HuH-7.5 (cell line): ENCODE results near the gene NUP214.
"Not testable (repeated sequence)": the region's sequence is repeated elsewhere in the genome, so short reads cannot be mapped to it uniquely, and the experiment has no call there.

Experiments
- DNase-seq: peaks from one replicate; pipeline ENCODE4 v3.0.0; 2011; ENCODE audit warnings: low spot score

NUP214 gene

GRCh38 chr9:131096269-131097125, 28.9 kb upstream of the NUP214 start, which contains the start of gene AIF1L:
AIF1L (plus strand) TSS chr9:131096531; CDS start chr9:131096630, 99 bp downstream.
- peak; percentile 89 for DNase-seq

- no peak for DNase-seq
Observed at GRCh38 chr9:131097126-131097947, 28.0 kb upstream of the NUP214 start.

GRCh38 chr9:131097948-131098278, 27.5 kb upstream of the NUP214 start:
- no peak for DNase-seq

DNA sequence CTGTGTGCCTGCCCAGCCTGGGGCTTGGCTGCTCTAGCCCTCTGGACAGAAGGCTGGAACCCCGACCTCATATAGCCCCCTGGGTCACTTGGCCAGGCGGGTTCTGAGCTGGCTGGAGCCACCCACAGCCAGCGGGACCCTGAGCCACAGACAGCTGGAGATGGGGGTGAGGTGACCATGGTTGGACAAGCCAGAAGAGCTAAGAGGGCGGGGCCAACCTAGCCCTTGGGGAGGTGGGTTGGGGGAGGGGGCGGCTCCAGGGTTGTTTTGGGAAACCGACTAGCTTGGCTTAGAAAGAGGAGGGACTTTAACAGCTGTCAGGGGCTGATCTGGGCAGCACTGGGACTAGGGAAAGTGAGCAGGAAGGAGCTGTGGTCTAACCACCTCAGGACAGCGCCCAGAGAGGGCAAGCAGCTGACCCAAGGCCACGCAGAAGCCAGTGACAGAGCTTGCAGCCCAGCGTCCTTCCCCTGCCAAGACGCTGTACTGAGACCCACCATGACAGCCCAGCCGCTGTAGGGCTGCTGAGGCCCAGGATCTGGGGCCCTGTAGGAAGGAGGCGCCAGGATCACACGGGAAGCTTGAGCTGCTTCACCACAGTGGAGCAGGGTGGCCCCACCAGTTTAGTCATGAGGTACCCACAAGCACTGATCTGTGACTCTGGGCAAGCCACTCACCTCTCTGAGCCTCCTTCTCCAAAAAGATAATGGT, 26.8 kb upstream of the NUP214 start:
- DNase-seq: no peak

- DNase-seq: no peak
Observed at GRCh38 chr9:131099102-131099606, 26.2 kb upstream of the NUP214 start.

DNA sequence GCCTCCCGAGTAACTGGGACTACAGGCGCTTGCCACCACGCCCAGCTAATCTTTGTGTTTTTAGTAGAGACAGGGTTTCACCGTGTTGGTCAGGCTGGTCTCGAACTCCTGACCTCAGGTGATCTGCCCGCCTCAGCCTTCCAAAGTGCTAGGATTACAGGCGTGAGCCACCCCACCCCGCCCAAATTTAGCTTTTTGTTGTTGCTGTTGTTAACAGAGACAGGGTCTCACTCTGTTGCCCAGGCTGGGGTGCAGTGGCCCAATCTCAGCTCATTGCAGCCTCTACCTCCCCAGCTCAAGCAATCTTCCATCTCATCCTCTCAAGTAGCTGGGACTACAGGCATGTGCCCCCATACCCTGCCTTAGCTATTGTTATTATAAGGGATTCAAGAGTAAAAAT, 25.5 kb upstream of the NUP214 start:
- DNase-seq: not testable (repeated sequence)

GRCh38 chr9:131100445-131100844, 24.9 kb upstream of the NUP214 start:
- no peak for DNase-seq

DNA sequence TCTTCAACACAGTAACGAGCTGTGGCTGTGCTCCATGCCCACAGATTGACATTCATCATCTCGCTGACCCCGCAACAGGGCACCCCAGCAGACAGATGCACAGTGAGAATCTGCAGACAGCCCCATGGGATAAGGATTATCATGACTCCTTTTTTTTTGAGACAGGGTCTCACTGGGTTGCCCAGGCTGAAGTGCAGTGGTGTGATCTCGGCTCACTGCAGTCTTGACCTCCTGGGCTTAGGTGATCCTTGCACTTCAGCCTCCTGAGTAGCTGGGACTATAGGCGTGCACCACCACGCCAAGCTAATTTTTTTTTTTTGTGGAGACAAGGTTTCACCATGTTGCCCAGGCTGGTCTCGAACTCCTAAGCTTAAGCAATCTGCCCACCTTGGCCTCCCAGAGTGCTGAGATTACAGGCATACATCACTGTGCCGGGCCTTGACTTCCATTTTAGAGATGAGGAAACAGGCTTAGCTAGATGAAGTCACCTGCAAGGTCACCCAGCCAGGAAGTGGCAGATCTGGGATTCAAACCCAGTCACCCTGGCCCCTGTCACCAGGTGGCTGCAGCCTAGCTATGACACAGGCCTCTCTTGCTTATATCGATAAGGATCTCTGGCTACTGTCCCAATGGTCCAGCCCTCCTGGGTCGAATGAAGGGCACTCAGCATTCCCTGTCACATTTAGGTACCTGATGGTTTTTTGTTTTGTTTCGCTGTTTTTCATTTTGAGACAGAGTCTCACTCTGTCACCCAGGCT, 24.0 kb upstream of the NUP214 start:
- DNase-seq: no peak

- no peak for DNase-seq
Observed at GRCh38 chr9:131103024-131103423, 22.4 kb upstream of the NUP214 start.

GRCh38 chr9:131103535-131103934, 21.9 kb upstream of the NUP214 start:
- no peak for DNase-seq

- no peak for DNase-seq
Observed at GRCh38 chr9:131104016-131104740, 21.2 kb upstream of the NUP214 start.

DNA sequence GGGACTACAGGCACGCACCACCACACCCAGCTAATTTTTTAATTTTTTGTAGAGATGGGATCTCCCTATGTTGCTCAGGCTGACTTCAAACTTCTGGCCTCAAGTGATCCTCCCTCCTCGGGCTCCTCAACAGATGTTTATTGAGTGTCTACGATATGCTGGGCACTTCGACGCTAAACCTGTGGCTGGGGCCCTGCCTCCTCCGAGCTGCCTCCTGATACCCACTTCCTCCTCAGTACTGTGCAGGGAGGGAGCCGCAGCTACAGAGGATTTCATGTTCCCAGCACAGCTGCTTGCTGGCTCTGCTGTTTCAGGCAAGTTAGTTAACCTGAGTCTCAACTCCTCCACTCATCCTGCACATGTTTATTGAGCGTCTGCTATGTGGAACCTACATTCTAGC, 19.4 kb upstream of the NUP214 start:
- DNase-seq: no peak

DNA sequence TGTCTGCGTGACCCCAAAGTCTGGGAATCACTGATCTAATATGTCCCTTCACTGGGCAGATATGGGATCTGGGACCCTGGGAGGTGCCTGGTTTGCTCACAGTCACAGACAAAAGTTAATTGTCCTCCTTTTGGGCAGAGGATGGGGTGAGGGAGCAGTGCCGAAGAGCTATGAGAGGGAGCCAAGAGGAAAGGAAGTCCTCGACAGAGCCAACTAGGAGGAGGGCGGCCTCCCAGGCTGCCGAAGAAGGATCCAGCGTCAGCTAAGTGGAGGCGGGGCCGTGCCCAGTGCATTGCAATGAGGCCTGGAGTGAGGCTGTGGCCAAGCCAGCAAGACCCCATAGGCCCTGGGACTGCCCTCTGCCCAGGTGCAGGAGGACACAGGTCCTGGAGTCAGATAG, 17.6 kb upstream of the NUP214 start:
- no peak for DNase-seq

DNA sequence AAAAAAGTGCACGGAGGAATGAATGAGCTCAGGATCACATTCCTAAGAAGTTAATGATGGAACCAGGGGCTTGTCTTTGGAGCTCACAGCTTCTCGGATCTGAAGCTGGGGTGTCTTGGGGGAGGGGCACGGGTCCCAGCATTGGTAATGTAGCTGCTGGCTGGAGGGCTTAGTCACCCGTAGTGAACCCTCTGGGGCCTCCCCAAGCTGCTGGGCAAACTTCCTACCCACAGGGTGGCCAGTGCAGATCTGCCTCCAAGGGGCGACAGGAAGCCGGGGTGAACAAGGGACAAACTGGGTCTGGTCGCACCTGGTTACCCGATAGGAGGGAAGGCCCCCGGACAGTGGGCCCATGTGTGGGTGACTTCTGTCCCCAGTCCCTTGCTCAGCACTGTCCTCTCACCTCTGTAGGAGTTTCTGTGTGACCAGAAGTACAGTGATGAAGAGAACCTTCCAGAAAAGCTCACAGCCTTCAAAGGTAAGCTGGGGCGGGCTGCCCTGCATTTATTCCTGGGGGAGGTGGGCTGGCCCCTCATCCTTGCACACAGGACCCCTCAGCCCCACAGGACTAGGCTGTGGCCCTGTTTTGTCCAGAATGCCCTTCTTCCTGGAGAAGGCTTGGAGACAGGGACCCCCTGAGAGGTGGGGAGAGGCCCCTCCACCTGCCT, 14.1 kb upstream of the NUP214 start:
- no peak for DNase-seq

DNA sequence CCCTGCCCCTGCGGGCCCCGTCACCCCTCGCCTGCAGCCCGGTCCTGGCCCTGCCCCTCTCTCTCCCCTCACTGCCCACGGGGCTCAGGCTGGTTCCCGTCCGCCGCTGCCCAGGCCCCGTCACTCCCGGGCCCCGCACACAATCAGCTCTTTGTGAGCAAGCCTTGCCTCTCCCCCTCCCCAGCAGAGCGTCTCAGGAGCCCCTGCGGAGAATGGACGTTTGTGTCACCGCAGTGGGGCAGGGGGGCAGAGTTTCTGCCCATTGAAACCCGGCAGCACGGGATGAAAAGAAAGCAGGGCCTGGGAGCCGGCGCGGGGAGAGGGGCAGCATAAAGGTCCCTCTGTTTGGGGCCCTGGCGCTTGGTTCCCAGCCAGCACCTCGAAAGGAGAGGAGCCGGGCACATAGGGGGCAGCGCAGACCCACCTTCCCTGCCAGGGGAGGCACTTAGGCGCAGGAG, 13.5 kb upstream of the NUP214 start:
- DNase-seq: no peak

- no peak for DNase-seq
Observed at GRCh38 chr9:131112374-131113154, 12.8 kb upstream of the NUP214 start.

- no peak for DNase-seq
Observed at GRCh38 chr9:131113655-131114054, 11.7 kb upstream of the NUP214 start.

- no peak for DNase-seq
Observed at GRCh38 chr9:131114084-131114535, 11.3 kb upstream of the NUP214 start.

DNA sequence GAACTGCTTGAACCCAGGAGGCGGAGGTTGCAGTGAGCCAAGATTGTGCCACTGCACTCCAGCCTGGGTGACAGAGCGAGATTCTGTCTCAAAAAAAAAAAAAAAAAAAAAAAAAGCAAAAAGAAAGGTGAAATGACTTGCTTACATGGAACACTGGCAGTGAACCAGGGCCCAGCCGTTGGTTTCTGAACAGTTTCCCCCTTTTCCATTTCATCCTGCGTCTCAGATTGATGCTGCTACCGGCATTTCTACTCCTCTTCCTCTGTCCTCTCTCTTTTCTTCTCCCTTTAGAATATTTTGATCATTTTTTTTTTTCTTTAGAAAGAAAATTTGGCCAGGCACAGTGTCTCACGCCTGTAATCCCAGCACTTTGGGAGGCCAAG, 10.0 kb upstream of the NUP214 start:
- not testable (repeated sequence) for DNase-seq
